HG03139 (cell line): Measurements from ENCODE around the gene FBRS.

Source experiments
- ATAC-seq: cut with Tn5 transposase; IDR thresholded peaks from one replicate; pipeline ENCODE4 v1.9.1; 2021; ENCODE audit not compliant: unreplicated experiment

The FBRS gene

DNA sequence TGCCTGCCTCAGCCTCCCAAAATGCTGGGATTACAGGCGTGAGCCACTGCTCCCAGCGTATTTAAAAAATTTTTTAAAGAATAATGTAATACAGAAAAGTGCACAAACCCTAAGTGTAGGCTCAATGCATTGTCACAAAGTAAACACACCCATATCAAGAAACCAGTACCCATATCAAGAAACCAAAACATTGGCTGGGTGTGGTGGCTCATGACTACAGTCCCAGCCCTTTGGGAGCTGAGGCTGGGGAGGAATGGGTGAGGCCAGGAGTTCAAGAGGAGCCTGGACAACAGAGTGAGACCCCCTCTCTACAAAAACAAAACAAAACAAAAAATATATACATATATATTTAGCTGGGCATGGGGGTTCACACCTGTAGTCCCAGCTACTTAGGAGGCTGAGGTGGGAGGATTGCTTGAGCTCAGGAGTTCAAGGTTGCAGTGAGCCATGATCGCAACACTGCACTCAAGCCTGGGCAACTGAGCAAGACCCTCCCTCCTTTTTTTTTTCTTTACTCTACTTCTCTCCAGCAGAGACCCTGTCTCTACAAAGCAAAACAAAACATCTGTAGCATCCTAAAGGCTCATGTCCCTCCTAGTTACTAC lies 16.8 kb upstream of the FBRS start:
- ATAC-seq, result no peak

DNA sequence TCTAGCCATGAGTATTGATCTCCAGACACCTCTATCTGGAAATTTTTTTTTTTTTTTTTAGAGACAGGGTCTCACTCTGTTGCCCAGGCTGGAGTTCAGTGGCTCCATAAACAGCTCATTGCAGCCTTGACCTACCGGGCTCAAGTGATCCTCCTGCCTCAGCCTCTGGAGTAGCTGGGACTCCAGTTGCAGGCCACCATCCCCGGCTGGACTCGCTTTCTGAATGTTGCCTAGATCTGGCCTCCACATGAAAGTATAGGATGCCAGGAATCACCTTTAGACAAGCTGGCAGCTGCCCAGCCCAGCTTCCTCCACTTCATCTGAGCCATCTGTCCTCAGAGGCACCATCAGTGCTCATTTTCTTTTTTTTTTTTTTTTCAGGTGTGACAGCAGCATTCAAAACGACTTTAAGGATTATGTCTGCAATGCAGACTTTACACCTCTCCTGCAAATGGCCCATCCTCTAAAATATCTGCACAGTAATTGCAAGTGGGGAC lies 13.8 kb upstream of the FBRS start:
- no peak for ATAC-seq

DNA sequence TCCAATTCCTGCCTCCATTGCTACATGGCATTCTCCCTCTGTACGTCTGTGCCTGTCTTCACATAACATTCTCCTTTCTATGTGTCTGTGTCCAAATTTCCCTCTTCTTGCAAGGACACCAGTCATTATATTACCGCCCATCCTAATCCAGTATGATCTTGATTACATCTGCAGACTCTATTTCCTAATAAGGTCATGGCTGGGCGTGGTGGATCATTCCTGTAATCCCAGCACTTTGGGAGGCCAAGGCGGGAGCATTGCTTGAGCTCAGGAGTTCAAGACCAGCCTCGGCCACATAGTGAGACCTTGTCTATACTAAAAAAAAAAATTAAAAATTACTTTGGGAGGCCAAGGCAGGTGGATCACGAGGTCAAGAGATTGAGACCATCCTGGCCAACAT lies 12.5 kb upstream of the FBRS start:
- ATAC-seq, result no peak

DNA sequence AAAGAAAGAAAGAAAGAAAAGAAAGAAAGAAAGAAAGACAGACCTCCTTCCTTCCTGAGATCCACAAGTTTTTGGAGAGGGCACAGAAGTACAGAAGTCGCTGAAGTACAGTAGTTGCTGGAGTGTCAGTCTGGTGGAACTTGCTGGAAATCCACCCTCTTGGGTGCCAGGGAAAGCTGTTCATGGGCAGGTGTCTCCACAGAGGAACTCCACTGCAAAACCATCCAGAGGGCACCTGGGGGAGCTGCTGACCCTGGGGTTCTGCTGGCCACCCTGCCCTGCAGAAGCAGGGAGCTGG lies 11.0 kb upstream of the FBRS start:
- ATAC-seq, result no peak

DNA sequence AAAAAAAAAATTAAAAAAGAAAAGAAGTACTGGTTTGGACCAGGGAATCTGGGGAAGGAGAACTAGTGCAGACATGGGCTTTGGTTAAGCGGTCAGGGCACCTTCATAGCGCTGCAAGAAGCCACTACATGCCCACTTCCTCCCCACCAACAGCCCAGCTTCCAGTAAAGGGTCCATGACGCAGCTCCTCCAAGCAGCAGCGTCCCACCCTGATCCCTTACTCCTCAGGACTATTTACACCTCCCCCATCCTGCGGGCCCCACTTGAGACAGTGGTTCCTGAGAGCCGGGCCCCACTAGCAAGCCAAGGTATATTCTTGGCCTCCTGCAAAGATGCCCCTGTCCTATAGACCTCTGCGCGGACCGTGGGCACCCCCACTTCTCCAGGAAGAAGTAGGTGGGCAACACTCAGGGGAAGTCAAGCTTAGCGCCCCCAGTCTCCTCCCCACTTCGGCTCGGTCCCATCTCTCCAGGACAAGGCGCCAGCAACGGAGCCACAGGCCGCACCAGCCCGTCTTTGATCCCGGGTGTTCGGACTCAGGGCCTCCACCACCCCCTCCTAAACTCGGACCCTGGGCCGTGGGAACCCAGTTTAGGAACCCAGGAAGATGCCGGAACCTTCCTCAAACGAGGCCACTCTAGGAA lies 8.4 kb upstream of the FBRS start:
- no peak for ATAC-seq

DNA sequence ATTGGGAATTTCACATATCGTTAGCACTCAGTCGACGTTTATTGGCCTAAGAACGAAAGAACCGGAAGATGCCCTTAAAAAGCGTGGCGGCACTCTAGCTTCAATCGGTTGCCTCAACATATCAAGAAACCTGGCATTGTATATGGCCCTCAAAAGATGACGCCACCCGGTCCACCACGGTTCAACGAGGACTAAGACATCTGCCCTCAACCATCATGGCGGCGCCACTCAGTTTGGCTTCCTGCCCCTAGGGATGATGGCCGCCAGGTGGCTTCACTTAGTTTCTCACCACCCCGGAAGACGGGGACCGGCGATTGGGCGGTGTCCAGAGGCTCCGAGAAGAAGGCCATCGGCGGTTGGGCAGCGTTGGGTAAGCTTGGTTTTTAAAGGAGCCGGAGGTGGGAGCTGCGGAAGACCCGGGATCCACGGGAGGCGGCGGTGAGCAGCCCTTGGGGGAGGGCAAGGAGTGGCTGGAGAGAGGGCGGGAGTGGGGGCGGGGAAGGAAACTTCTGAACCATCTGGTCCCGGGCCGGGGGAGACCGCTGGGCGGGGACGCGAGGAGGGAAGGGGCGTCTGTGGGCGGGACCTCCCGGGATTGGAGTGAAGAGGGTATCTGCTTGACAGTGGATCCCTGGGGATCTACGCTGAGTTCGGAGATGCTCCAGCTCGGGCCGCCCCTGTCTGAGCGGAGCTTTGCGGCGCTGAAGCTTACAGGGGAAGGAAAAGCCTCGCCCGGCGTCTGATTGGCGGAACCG lies 7.7 kb upstream of the FBRS start, which contains the start of gene PRR14:
PRR14 (plus strand) TSS at position 592 of the 755 bp plus-strand sequence. CDS start 686 bp downstream, outside the sequence.
- ATAC-seq, result peak; percentile 64

DNA sequence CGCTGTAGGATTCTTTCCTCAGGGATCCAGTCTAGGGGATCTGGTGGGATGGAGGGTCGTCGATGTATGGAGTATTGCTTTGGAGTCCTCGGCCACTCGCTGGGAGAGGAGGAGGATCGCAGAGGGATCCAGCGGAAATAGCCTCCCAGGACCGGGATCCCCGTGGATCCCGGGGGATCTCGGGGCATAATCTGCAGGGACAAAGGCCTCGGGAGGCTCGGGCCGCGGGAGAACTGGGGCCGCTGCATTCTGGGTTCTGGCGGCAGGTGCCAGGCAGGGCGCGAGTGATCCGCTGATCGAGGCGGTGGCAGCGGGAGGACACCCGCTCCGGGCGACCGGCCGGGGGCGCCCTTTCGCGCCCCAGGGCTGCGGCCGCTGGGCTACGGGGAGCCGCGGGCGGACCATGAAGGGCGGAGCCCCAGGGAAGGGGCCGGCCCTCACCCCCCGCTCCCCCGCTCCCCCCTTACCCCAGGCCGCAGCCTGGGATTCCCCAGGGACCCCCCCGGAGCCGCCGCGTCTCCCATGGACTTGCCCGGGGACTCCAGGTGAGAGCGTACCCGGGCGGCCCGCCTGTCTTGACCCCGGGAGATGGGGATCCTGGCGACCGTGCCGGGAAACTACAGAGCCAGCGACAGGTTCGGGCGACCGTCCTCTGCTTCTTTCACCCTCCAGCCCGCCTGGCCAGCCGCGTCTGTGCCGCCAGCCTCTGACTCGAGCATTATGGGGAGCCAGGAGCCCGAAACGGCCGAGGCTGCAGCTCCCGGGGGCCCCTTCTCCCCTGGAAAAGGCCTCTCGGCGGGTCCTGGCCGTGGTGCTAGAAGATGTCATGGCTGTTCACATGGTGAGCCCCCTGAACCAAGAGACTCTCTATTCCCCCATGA lies 6.9 kb upstream of the FBRS start:
- ATAC-seq, result peak; percentile 42

DNA sequence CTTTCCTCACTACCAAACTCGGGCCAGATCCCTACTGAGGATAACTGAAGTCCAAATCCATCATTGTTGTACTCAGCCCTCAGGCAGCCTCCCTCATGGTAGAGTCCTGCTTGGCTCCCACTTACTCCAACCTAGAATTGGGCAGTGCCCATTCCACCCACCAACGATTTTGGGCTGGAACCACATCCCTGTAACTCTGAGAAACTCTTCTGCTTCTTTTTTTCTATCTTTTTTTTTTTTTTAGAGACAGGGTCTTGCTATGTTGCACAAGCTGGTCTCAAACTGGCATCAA lies 6.3 kb upstream of the FBRS start:
- no peak for ATAC-seq

DNA sequence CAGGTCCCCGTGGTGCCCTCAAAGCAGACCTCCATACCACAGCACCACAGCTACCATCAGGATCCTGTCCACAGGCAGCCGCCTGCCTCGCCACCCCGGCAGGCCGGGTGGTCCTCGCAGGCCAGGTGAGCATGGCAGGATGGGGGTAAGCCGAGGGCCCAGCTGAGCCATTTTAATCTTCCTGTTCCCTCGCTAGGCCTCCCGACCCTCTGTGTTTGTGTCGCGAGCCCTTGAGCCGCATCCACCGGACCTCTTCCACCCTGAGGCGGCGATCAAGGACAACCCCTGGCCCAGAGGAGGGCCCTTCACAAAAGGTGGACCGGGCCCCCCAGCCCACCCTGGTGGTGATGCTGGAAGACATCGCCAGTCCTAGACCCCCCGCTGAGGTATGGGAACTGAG lies 5.5 kb upstream of the FBRS start:
- no peak for ATAC-seq

DNA sequence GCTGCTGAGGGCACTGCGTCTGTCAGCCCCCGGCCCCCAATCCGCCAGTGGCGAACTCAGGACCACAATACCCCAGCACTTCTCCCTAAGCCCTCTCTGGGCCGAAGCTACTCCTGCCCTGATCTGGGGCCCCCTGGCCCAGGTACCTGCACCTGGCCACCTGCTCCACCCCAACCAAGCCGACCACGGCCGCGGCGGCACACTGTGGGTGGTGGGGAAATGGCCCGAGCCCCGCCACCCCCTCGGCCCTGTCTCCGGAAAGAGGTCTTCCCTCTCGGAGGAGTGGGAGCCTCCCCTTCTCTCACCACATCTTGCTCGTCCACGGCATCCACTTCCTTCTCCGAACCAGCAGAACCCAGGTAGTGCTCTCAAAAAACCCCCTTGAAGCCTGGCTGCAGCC lies 3.4 kb upstream of the FBRS start:
- no peak for ATAC-seq

DNA sequence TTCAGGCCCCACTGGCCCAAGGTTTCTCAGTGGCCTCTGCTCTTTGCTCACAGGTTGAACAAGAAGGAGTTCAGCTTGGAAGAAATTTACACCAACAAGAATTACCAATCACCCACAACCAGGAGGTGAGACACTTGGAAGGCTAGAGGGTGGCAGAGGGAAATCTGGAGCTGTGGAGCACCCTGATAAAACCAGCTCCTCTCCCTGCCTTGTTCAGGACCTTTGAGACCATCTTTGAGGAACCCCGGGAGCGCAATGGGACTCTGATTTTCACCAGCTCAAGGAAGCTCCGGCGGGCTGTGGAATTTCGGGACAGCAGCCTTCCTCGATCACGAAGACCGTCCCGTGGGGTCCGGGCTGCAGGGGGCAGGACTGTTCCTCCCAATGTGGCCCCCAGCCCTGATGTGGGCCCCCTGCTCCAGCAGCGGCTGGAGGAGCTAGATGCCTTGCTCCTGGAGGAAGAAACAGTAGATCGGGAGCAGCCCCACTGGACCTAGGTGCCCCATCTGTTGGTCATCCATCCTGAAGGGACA lies 2.4 kb upstream of the FBRS start:
- ATAC-seq, result no peak

DNA sequence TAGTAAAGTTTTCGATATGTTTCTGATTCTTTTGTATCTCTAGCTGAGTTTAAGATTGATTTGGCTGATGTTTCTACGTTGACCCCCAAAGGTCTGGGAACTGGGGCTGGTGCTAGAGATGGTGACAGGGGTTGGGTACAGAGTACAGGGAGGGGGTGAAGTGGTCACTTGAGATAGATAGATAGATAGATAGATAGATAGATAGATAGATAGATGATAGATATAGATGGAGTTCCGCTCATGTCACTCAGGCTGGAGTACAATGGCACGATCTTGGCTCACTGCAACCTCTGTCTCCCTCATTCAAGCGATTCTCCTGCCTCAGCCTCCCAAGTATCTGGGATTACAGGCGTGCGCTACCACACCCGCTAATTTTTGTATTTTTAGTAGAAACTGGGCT lies 1.8 kb upstream of the FBRS start:
- ATAC-seq, result no peak

DNA sequence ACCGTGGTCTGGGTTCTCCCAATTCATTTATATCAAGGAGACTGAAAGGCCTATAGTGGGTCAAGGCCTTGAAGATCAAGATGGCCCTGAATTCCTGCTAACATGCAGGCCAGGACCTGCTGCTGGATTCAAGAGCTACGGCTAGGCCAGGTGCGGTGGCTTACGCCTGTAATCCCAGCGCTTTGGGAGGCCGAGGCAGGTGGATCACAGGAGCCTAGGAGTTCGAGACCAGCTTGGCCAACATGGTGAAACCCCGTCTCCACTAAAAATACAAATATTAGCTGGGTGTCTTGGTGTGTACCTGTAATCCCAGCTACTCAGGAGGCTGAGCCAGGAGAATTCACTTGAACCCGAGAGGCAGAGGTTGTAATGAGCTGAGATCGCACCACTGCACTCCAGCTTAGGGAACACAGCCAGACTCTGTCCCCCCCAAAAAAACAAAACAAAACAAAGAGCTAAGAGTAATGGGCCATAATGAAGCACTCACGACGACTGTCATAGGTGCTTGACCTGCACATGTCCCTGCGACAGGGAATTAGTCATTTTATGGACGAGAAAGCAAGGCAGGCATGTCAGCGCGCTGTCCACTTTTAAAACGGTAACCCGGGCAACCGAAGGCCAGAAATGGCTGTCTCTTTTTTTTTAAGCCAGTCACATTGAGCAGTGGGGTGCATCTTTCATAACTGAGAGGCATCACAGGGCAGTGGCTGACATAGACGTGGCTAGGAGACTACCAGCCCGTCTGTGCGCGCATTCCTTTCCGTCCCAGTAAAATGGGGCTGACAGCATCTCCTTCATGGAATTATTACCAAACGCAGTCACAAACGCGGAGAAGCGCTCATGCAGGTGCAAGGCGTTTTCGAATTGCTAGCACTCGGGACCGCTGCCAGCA lies 1.0 kb upstream of the FBRS start:
- ATAC-seq, result no peak

DNA sequence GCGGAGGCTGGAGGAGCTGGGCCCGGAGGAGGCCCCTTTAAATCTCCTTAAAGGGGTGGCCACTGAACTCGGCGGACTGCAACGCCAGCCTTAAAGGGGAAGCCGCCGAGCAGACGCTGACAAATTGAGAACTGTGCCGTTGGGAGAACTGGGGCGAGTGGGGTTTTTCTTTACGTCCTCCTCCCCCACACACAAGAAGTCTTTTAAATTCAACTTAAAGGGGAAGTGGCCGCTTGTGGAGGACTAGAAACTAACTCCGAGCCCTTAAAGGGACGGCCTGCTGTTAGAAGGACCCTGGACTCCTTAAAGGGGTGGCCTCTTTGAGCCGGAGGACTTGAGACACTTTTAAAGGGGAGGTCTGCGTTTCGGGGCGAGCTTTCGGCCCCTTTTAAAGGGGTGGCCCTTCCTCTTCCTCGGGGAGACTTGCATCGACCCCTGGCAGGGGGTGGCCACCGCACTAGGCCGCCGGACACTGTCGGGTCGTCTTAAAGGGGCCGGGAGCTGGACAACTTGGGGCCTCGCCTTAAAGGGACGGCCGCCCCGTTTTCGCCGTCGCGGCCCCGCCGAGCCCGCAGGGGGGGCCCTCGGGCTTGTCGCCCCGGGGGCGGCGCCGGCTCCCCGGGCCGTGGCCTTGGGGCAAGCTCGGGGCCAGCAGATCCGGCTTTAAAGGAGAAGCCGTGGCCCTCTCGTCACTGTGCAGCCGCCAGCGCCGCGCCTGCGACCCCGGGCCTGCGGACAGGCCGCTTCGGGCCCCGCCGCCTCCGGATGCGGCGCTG lies 688 bp downstream of the FBRS start:
- peak; percentile 17 for ATAC-seq

DNA sequence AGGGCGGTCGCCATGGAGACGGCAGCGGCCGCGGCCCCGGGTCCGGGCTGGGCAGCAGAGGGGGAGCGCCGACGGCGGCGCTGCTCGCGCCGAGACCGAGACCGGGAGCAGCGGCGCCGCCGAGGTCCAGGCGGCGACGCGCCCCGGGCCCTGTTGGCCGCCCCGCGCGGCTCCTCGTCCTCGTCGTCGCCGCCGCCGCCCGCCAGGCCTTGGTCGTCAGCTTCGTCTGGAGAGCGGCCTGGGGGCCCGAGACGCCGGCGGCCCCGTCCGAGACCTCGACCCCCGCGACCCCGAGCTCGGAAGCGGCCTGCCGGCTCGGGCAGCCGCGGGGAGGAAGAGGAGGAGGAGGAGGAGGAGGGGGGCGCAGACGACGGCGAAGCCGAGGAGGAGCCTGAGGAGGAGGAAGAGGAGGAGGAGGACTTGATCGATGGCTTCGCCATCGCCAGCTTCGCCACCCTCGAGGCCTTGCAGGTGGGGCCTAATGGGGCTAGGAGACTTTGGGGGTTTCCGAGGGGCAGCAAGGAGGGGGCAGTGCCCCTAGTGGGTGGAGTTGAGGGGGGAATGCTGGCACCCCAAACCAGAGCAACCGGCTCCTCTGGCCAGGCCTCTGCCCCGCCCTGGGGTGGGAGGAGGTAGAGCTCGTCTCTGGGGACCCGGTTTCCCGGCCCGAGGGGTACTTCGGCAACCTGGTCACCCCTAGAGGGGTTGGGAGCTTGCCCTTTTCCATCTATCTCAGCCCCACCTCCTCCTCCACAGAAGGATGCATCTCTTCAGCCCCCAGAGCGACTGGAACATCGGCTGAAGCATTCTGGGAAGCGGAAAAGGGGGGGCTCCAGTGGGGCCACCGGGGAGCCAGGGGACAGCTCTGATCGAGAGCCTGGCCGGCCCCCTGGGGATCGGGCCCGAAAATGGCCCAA lies 1.5 kb downstream of the FBRS start:
- no peak for ATAC-seq

DNA sequence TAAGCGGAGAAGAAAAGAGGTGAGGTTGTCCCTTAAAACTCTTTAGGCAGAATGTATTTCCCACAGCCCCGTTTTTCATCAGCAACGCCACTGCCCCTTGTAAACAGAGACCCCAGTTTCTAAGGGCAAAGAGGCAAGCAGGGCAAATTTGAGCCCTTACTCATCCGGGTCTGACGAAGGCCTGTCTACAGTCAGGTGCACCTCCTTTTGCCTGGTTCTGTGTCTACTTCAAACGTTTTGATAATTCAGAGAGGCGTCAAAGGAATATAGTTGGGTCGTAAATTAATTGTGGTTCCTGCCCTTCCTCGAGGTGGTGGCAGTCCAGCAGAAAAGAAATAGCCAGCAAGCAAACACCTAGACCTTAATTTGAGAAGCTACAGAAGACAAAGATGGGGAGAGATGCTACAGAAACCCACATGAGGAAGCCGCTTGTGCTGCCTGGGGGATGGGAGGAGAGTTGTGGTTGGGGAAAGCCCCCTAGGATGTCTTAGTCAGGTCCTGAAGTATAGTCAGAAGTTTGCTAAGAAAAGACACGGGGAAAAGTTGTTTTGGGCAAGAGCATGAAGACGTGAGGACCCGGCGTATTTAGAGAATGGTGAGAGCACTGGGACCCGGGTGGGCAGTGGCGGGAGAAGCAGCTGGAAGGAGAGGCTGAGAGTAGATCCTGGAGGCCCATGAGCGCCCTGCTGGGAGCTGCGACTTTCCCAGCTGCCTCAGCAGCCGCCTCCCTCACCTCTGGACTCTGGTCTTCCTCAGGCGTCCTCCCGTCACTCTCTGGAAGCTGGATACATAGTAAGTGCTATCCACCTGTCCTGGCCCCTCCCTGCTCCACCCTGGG lies 2.4 kb downstream of the FBRS start:
- ATAC-seq, result no peak

DNA sequence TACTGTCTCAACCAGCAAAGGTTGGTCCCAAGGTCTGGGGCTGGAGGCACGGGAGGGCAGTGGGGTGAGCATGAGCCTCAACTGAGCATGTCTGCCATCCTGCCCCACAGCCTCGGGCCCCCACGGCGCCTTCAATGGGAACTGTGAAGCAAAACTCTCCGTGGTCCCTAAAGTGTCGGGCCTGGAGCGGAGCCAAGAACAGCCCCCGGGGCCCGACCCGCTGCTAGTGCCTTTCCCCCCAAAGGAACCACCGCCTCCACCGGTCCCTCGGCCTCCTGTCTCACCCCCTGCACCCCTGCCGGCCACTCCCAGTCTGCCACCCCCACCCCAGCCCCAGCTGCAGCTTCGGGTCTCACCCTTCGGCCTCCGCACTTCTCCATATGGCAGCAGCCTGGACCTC lies 4.2 kb downstream of the FBRS start:
- ATAC-seq, result no peak

DNA sequence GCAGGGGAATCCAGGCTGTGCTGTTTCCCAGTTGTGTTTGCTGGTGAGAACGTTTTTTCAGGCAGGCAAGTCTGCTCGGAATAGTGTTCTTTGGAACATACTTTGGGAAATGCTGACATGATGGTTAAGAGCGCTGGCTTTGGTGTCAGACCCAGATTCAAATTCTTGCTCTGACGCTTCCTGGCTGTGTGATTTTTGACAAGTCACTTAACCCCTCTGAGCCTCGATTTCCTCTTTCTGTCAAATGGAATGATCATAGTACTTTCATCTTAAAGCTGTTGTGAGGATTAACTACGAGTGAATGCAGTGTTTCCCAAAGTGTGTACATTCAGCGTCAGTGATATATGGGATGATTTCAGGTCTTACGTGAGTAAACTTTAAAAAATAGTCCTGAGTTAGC lies 4.8 kb downstream of the FBRS start:
- no peak for ATAC-seq
